ENCODE data around the gene SPATA13.

SPATA13 gene

DNA sequence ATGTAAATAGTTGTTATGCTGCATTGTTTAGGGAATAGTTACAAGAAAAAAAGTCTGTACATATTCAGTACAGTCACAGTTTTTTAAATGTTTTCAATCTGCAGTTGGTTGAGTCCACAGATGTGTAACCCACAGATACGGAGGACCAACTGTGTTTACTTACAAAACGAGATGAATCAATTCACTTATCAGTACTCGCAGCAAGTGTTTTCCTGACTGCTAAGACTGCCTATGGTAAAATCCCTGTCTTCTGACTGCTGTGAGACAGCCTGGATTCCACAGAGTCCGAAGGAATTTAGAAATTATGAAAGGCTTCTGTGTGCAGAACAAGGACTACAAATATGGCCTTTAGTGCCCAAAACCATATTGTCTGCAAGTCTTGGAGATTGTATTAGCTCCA, 103.1 kb downstream of the SPATA13 start:
- no peak for DNase-seq

DNA sequence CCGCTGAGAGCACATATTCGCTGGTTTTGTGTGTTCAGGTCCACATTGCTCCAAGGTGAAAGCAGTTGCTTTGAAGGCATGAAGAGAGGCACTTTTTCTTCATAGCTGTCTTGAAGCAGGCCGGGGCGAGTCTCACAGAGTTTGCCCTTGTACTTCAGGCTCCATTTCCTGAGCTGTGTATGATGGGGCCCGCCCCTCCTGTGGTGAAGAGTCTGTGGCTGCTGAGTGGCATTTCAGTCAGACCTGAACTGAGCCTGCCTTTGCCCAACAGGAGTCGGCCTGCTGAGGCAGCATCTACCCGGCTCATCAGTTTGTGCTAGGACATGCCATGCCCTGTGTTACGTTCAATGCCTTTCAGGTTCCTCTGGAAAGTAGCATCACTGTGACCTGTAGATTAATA, 104.5 kb downstream of the SPATA13 start:
- peak; percentile 60 to 68 for DNase-seq

DNA sequence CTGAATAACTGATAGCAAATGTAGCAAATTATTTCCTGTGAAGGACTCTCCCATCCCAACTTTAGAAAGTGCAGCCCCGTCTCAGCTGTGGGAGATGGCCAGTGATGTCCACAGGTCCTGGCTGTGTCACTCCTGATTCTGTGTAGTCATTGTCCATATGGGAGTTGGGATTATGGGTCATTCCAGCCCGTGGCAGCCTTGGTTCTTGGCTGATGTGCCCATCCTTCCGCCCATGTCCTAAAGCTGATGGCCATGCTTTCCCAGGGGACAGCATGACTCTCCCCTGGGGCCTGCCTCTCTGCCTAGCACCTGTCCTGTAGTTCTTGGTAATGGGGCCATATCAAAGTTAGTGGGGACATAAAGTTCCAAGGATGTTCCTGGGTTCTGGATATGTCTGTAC, 104.9 kb downstream of the SPATA13 start:
- DNase-seq, result no peak

GRCh38 chr13:24267274-24267673, 106.8 kb downstream of the SPATA13 start:
- DNase-seq, result no peak

GRCh38 chr13:24267801-24268200, 107.3 kb downstream of the SPATA13 start:
- no peak for DNase-seq

GRCh38 chr13:24269821-24270220, 109.3 kb downstream of the SPATA13 start:
- DNase-seq, result no peak

- DNase-seq, result peak; percentile 37 to 45
Observed at GRCh38 chr13:24270639-24271141, 110.2 kb downstream of the SPATA13 start.

- DNase-seq, result no peak
Observed at GRCh38 chr13:24271231-24271600, 110.7 kb downstream of the SPATA13 start.

DNA sequence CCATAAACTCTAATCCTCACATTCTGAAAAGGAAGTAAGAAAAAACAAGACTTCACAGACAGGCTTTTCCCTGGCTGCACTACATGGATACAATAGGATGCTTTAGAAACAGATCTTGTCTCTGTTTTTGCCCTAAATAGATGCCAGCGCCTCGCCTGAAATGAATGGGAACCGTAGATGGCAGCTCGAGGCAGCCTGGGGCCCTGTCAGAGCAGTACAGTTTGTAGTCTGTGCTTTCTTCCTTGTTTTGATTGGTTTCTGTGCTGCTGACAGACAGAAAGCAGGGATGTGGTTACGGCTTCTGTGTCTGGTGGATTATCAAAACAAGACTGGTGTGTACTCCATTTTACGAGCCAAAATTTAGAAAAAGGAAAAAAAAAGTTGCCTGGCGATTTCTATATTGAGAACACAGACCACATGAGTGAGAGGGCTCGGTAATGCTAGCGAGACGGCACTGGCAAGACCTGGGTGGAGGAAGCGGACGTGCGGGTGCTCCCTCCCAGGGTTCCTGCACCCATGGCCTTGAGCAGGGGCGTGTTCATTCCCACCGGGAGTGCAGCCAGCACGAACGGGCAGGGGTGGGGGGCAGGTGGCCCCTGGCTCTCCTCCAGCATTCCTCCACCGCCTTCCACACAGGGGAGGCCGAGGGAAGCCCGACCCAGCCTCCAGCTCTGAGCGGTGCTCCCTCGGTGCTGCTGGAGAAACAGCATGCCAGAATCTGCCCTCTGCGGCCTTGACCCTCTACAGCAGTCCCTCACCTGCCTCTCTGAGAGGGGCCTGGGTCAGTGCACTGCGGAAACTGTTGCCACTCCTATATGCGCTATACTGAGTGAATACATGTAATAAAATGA, 111.3 kb downstream of the SPATA13 start:
- DNase-seq, result peak in 1 of 2 donors; percentile 42

GRCh38 chr13:24272452-24273161, 112.1 kb downstream of the SPATA13 start:
- no peak for DNase-seq

DNA sequence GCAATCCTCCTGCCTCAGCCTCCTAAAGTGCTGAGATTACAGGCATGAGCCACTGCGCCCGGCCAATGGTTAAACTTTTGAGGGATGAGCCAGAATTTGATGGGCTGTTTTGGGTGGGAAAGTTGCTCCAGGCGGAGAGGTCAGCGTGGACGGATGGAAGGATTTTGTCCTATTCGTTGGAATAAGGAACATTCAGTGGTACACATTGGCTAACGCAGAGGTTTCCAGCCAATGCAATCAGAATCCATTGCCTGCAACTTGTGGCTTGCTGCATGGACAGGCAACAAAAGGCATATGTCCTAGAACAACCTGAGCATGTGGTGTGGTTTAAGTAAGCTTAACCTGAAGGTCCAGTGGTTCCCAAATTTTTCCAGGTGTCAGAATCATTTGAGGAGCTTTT, 113.4 kb downstream of the SPATA13 start:
- DNase-seq, result no peak

GRCh38 chr13:24274452-24275021, 114.0 kb downstream of the SPATA13 start:
- DNase-seq, result peak; percentile 55 to 63

DNA sequence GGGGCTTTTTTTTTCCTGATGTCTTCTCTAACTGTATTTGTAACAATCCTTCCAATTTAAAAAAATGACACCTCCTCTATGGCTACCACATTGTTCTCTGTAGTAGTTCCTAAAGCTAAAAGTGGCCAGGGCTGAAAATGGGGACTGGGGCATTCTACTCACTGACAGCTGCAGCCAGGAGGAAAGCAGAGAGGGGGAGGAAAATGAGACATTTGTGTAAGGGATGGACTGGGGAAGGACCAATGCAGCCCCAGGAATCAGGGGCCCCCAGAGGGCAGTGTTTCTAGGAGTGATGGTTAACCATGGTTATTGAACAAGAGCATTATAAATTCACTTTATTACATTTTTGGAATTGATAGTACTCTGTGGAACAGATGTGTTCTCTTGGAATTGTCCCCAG, 114.5 kb downstream of the SPATA13 start:
- DNase-seq, result no peak

GRCh38 chr13:24276306-24276705, 115.8 kb downstream of the SPATA13 start:
- no peak for DNase-seq

- no peak for DNase-seq
Observed at GRCh38 chr13:24276861-24277260, 116.3 kb downstream of the SPATA13 start.

- no peak for DNase-seq
Observed at GRCh38 chr13:24277761-24278160, 117.2 kb downstream of the SPATA13 start.

GRCh38 chr13:24279327-24280110, 119.0 kb downstream of the SPATA13 start:
- no peak for DNase-seq

DNA sequence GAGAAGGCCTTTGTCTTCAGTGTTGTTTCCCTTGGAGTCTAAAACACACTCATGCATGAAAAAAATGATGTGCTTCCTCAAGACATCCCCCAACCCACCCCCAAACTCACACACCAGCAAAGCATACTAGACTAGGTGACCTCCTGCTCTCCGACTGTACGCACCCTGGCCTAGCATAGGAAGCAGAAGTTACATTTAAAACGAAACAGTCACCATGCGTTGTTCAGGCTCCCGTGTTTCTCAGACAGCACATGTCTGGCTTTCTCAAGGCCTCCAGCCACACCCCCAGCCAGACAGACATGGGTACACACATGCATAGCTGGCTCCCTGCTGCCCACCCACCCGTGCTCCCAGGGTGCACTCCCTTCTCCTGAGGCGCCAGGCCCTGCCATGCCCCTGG, 120.2 kb downstream of the SPATA13 start:
- DNase-seq, result no peak

GRCh38 chr13:24281188-24282008, 120.9 kb downstream of the SPATA13 start:
- DNase-seq, result no peak

- no peak for DNase-seq
Observed at GRCh38 chr13:24282256-24282655, 121.7 kb downstream of the SPATA13 start.

DNA sequence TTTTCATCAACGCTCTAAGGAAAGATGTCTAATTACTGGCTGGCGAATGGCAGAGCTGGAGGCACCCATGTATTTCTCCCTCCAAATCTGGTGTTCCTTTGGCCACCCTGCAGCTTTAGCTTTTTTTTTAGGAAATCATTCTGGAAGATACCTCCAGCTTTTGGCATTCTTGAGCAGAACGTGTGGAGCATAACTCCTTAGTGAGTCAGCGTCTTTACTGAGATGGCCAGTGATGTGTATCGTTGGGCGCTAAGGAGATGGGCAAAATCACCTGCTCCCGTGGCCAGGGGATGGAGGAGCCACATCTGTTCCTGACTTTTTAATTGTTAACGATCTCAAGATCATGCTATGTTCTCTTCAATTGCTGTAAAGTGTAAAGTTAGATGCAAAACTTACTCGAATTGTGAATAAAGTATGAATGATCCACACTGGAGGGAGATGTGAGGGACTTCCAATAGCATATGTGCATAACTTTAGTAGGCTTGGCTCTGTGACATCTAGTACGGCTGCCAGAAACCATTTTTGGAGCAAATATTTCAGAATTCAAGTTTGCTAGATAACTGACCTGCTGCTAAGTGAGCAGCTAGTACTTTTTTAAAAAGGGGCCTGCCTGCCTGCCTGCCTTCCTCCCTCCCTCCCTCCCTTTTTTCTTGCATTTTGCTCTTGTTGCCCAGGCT, 124.5 kb downstream of the SPATA13 start:
- DNase-seq, result no peak

Measured in stimulated activated CD4-positive, alpha-beta T cell treated with anti-CD3 and anti-CD28 coated beads, Interleukin-2, amount 100 ng/mL, for 48 hours (primary cell).